Upper lobe of left lung (tissue), 6 donors: ENCODE results near the gene UBE2J2. TPM values are rescaled to one million over a fixed set of nuclear protein-coding genes. Genes with fewer than 3 reads are reported as not detected.
A peak's percentile ranks its signal among the peaks of the same experiment; 100 is the strongest.

Source experiments
- ATAC-seq, 2 donors: fragments of 200-7000 bp; cut with Tn5 transposase; one replicate each; pipeline ENCODE4 v1.9.1; 2022; ENCODE audit warnings: mild to moderate bottlenecking in 2 of 2, moderate library complexity in 2 of 2; ENCODE audit not compliant: low FRiP score in 2 of 2
- DNase-seq, 2 donors: peaks; one replicate each; pipeline ENCODE4 v3.0.0-alpha.2; 2019 to 2020
- H3K27ac ChIP-seq, 4 donors: fragments of 200-600 bp; sonication (generic); one replicate each; pipeline ENCODE4 v1.5.1; 2016 to 2019
- H3K27me3 ChIP-seq, 4 donors: fragments of 200-600 bp; sonication (generic); one replicate each; pipeline ENCODE4 v1.5.1; 2017 to 2019
- H3K36me3 ChIP-seq, 4 donors: fragments of 200-600 bp; sonication (generic); one replicate each; pipeline ENCODE4 v1.5.1; 2016 to 2019
- H3K4me1 ChIP-seq, 4 donors: fragments of 200-600 bp; sonication (generic); one replicate each; pipeline ENCODE4 v1.5.1; 2018 to 2019
- H3K4me3 ChIP-seq, 4 donors: fragments of 200-600 bp; sonication (generic); one replicate each; pipeline ENCODE4 v1.5.1; 2017 to 2019; ENCODE audit warnings: mild to moderate bottlenecking in 2 of 4, moderate library complexity in 1 of 4
- H3K9me3 ChIP-seq, 4 donors: fragments of 200-600 bp; sonication (generic); one replicate each; pipeline ENCODE4 v1.5.1; 2018 to 2019
- EP300 ChIP-seq, 4 donors: sonication (generic); formaldehyde crosslinking; IDR thresholded peaks; one replicate each; pipeline ENCODE4 v1.5.1; 2017; ENCODE audit warnings: antibody characterized with exemption in 4 of 4, control low read depth in 2 of 4
- POLR2A ChIP-seq, 4 donors: fragments of 450-650 bp; IDR thresholded peaks; one replicate each; pipeline ENCODE4 v1.5.1; 2016 to 2017; ENCODE audit warnings: antibody characterized with exemption in 4 of 4, mild to moderate bottlenecking in 2 of 4
- POLR2AphosphoS5 ChIP-seq, 2 donors: sonication (generic); formaldehyde crosslinking; IDR thresholded peaks; one replicate each; pipeline ENCODE4 v1.5.1; 2017; ENCODE audit warnings: antibody characterized with exemption in 2 of 2
- WGBS, 2 donors: methylation state at CpG; one replicate each; pipeline ENCODE4 v1.1.5; 2017 to 2018; 5-methylcytosine and 5-hydroxymethylcytosine counted together
- total RNA-seq, 6 donors: library from RNA; depleted of rRNA in 4 of 6; stranded (reverse); fragments of >200 nt in 4 of 6; gene quantifications; one replicate each; pipeline versions ENCODE4 v1.1.0 to v1.2.1, GENCODE V29; 2016 to 2021
- TF ChIP-seq, protein P1 (sequence below), 6 experiments: fragments of 450-650 bp in 4 of 6; fragments of 200-600 bp in 2 of 6; sonication (generic) in 2 of 6; IDR thresholded peaks; one replicate each; pipeline ENCODE4 v1.5.1; 2016 to 2019; ENCODE audit warnings: antibody characterized with exemption in 6 of 6
- donor health status: DM: no; HTN: no; CAD: no; lungs with moderate emphysema.
- donor health status: DM: no; HTN: yes; CAD: no; lungs with severe emphysema.

UBE2J2 gene
- total RNA-seq, 6 donors from 2014 or later: 41.5 to 88.0 (median 50.5) TPM

GRCh38 chr1:1264026-1264425 is 9.6 kb downstream of the UBE2J2 start:
- Histone ChIP-seq H3K9me3 (no peaks in the 10 kb centered on the region), H3K27me3 (no peaks in the 10 kb centered on the region), H3K4me3 (no peak overlapping the region), H3K27ac (peak overlapping the region in 1 of 4 donors; percentile 26), H3K36me3 (peaks cover 19 to 94% (median 59%) of the 10 kb centered on the region in 4 donors), H3K4me1 (peaks cover 0 to 15% (median 2%) of the 10 kb centered on the region in 4 donors)
- no peak for DNase-seq
- no peak for ATAC-seq
- TF ChIP-seq, protein P1, sequence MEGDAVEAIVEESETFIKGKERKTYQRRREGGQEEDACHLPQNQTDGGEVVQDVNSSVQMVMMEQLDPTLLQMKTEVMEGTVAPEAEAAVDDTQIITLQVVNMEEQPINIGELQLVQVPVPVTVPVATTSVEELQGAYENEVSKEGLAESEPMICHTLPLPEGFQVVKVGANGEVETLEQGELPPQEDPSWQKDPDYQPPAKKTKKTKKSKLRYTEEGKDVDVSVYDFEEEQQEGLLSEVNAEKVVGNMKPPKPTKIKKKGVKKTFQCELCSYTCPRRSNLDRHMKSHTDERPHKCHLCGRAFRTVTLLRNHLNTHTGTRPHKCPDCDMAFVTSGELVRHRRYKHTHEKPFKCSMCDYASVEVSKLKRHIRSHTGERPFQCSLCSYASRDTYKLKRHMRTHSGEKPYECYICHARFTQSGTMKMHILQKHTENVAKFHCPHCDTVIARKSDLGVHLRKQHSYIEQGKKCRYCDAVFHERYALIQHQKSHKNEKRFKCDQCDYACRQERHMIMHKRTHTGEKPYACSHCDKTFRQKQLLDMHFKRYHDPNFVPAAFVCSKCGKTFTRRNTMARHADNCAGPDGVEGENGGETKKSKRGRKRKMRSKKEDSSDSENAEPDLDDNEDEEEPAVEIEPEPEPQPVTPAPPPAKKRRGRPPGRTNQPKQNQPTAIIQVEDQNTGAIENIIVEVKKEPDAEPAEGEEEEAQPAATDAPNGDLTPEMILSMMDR (IDR thresholded peaks at IDR 0.05): no peak
- TF ChIP-seq EP300 (IDR thresholded peaks at IDR 0.05) (no peak), POLR2A (IDR thresholded peaks at IDR 0.05) (no peak), POLR2AphosphoS5 (IDR thresholded peaks at IDR 0.05) (no peak)
- WGBS, 2 donors: 88 to 92% methylated on average over 9 of the region's 9 CpGs

DNA sequence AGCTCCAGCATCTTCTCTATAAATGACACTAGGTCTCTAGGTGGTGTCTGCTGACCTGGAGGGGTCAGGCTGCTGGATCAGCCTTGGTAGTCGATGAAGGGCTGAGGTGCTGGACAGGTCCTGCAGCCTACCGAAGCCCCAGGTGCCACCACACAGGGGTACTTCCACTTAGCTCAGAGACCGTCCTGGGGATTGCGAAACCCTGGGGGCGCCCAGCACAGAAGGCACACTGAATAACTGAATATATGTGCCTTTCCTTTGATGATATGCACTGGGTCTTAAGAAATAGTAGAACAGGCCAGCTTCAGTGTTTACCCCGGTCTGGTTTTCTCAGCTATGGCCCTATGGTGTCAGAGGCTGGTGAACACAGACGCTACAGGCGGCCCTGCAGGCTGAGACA is 10.9 kb downstream of the UBE2J2 start:
- Histone ChIP-seq H3K4me3 (no peak overlapping the region), H3K9me3 (no peaks in the 10 kb centered on the region), H3K27me3 (no peaks in the 10 kb centered on the region), H3K4me1 (peaks cover 0 to 22% (median 2%) of the 10 kb centered on the region in 4 donors), H3K36me3 (peaks cover 22 to 90% (median 63%) of the 10 kb centered on the region in 4 donors), H3K27ac (no peak overlapping the region)
- WGBS, 2 donors: 79 to 84% methylated on average over 4 to 8 of the region's 8 CpGs
- DNase-seq (no peak), ATAC-seq (no peak)
- no peak for TF ChIP-seq POLR2A (IDR thresholded peaks at IDR 0.05)
- TF ChIP-seq POLR2AphosphoS5 (IDR thresholded peaks at IDR 0.05): no peak
- TF ChIP-seq, protein P1 (IDR thresholded peaks at IDR 0.05): no peak
- no peak for TF ChIP-seq EP300 (IDR thresholded peaks at IDR 0.05)

GRCh38 chr1:1262071-1262470 is 11.6 kb downstream of the UBE2J2 start:
- ATAC-seq (no peak), DNase-seq (no peak)
- Histone ChIP-seq H3K4me1 (peaks cover 0 to 22% (median 2%) of the 10 kb centered on the region in 4 donors), H3K9me3 (no peaks in the 10 kb centered on the region), H3K4me3 (no peak overlapping the region), H3K27ac (no peak overlapping the region), H3K36me3 (peaks cover 19 to 84% (median 59%) of the 10 kb centered on the region in 4 donors), H3K27me3 (no peaks in the 10 kb centered on the region)
- 97 to 99% methylated on average over 16 to 17 of the region's 17 CpGs for WGBS, 2 donors
- TF ChIP-seq, protein P1 (IDR thresholded peaks at IDR 0.05): no peak
- no peak for TF ChIP-seq POLR2AphosphoS5 (IDR thresholded peaks at IDR 0.05)
- no peak for TF ChIP-seq POLR2A (IDR thresholded peaks at IDR 0.05)
- no peak for TF ChIP-seq EP300 (IDR thresholded peaks at IDR 0.05)

- Histone ChIP-seq H3K36me3 (peaks cover 22 to 86% (median 67%) of the 10 kb centered on the region in 4 donors), H3K4me1 (peaks cover 0 to 22% (median 2%) of the 10 kb centered on the region in 4 donors), H3K27ac (peak overlapping the region in 2 of 4 donors; percentile 40 to 65), H3K4me3 (no peak overlapping the region), H3K27me3 (no peaks in the 10 kb centered on the region), H3K9me3 (no peaks in the 10 kb centered on the region)
- TF ChIP-seq, protein P1 (IDR thresholded peaks at IDR 0.05): no peak
- TF ChIP-seq EP300 (IDR thresholded peaks at IDR 0.05) (no peak), POLR2A (IDR thresholded peaks at IDR 0.05) (no peak), POLR2AphosphoS5 (IDR thresholded peaks at IDR 0.05) (no peak)
- 47 to 49% methylated on average over 16 of the region's 16 CpGs for whole genome bisulfite sequencing, 2 donors
- ATAC-seq (no peak), DNase-seq (peak in 1 of 2 donors; percentile 54)
Observed at GRCh38 chr1:1260843-1261560, 12.7 kb downstream of the UBE2J2 start.
